HG03097 (cell line): ENCODE results near the gene GPATCH4.
"Not testable (repeated sequence)": the region's sequence is repeated elsewhere in the genome, so short reads cannot be mapped to it uniquely, and the experiment has no call there.

ENCODE experiments used
- ATAC-seq: cut with Tn5 transposase; IDR thresholded peaks from one replicate; pipeline ENCODE4 v1.9.1; 2021; ENCODE audit not compliant: unreplicated experiment, low FRiP score

GPATCH4 gene

GRCh38 chr1:156598731-156599432 is 2.4 kb downstream of the GPATCH4 start:
- ATAC-seq = no peak

GRCh38 chr1:156598125-156598524 is 3.2 kb downstream of the GPATCH4 start:
- no peak for ATAC-seq

GRCh38 chr1:156596426-156596825 is 4.9 kb downstream of the GPATCH4 start:
- no peak for ATAC-seq

GRCh38 chr1:156595016-156595415 is 6.3 kb downstream of the GPATCH4 start:
- ATAC-seq = no peak

- ATAC-seq = no peak
Measured at GRCh38 chr1:156594190-156594589, 7.1 kb downstream of the GPATCH4 start.

GRCh38 chr1:156593661-156593989 is 7.7 kb downstream of the GPATCH4 start:
- no peak for ATAC-seq

- no peak for ATAC-seq
Measured at GRCh38 chr1:156592910-156593660, 8.2 kb downstream of the GPATCH4 start.

- no peak for ATAC-seq
Measured at GRCh38 chr1:156592158-156592909, 8.9 kb downstream of the GPATCH4 start.

- peak; percentile 79 for ATAC-seq
Measured at GRCh38 chr1:156591432-156592157, 9.7 kb downstream of the GPATCH4 start, which contains the start of gene NAXE. Gene NAXE, plus strand, starts transcription at chr1:156591776. Its CDS starts 29 bp downstream, at chr1:156591805.

GRCh38 chr1:156591181-156591431 is 10.2 kb downstream of the GPATCH4 start:
- no peak for ATAC-seq

GRCh38 chr1:156590326-156591180 is 10.7 kb downstream of the GPATCH4 start:
- ATAC-seq = no peak

GRCh38 chr1:156589546-156589945 is 11.7 kb downstream of the GPATCH4 start:
- ATAC-seq = no peak

- ATAC-seq = not testable (repeated sequence)
Measured at GRCh38 chr1:156587927-156588326, 13.4 kb downstream of the GPATCH4 start.

- ATAC-seq = no peak
Measured at GRCh38 chr1:156586892-156587477, 14.3 kb downstream of the GPATCH4 start.

GRCh38 chr1:156586323-156586722 is 15.0 kb downstream of the GPATCH4 start:
- ATAC-seq = no peak

- no peak for ATAC-seq
Measured at GRCh38 chr1:156584813-156585212, 16.5 kb downstream of the GPATCH4 start.

GRCh38 chr1:156583821-156584622 is 17.3 kb downstream of the GPATCH4 start:
- no peak for ATAC-seq

- no peak for ATAC-seq
Measured at GRCh38 chr1:156582388-156583017, 18.8 kb downstream of the GPATCH4 start.
